SW480 (cell line): Measurements from ENCODE around the gene PEMT.

ENCODE experiments used
- DNase-seq: peaks from one replicate; pipeline ENCODE4 v3.0.0-alpha.2; 2016; ENCODE audit warnings: low spot score

Gene PEMT

GRCh38 chr17:17535957-17536356 is 55.6 kb downstream of the PEMT start:
- DNase-seq = no peak

DNA sequence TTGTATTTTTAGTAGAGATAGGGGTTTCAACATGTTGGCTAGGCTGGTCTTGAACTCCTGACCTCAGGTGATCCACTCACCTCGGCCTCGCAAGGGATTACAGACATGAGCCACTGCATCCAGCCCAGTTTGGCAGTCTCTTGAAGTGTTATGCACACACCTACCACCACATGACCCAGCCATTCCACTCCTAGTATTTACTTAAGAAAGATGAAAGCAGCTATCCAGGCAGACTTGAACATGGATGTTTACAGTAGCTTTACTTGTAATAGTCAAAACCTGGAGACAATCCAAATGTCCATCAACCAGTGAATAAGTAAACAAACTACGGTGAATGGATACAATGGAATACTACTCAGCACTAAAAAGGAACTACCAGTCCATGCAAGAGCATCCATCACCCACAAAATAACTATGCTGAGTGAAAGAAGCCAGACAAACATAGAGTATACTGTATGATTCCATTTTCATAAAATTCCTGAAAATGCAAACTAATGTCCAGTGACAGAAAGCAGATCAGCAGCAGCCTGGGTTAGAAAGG is 57.5 kb downstream of the PEMT start:
- DNase-seq = no peak

DNA sequence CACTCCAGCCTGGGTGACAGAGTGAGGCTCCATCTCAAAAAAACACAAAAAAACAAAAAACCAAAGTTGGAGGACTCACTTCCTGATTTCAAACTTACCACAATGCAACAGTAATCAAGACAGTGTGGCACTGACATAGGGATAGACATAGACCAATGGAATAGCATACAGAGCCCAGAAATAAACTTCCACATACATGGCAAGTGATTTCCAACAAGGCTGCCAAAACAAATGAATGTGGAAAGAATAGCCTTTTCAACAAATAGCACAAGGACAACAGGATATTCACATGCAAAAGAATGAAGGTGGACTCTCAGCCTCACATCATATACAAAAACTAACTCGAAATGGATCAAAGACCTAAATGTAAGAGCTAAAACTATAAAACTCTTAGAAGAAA is 58.5 kb downstream of the PEMT start:
- no peak for DNase-seq

GRCh38 chr17:17531156-17531555 is 60.4 kb downstream of the PEMT start:
- no peak for DNase-seq

GRCh38 chr17:17528696-17529652 is 62.5 kb downstream of the PEMT start:
- no peak for DNase-seq

DNA sequence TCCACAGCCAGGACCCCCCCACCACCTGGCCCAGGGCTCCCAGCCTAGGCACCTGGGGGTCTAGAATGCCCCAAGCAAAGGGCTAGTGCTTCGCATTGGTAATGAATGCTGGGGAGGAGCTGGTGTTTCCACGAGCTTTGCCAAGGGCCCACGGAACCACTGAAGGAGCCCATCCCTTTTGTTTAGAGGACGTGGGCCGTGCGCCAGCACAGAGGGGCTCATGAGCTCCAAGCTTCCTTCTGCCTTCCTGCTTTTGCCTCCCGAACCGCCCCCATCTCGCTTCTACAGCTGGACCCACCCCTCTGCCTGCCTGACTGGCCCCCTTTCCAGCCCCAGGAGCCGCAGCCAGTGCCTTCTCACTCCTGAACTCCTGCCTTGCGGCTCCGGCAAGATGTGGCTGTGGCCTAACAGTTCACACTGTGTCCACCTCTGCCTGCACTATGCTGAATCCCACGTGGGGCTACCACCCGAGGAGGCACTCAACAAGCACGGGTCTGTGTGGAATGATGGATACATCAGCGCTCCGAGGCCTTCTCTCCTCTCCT is 63.5 kb downstream of the PEMT start:
- DNase-seq = no peak

- DNase-seq = no peak
Observed at GRCh38 chr17:17527534-17527933, 64.0 kb downstream of the PEMT start.

DNA sequence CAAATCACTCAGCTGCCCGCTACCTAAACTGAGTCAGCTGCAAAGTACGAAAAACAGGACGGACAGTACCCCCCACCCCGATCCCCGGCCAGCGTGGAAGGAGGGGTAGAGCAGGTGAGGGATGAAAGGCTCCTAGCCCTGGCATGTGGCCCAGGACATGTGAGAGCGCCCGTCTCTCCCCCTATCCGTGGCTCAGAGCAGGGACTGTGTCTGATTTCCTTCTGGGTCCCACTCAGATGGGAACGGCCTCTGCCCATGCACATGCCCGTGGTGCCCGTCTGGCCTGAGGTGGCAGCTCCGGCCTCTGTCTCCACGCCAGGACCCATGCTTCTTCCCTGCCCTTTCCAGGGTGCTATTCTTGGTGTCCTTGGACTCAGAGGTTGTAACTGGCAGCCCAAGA is 65.1 kb downstream of the PEMT start:
- no peak for DNase-seq

DNA sequence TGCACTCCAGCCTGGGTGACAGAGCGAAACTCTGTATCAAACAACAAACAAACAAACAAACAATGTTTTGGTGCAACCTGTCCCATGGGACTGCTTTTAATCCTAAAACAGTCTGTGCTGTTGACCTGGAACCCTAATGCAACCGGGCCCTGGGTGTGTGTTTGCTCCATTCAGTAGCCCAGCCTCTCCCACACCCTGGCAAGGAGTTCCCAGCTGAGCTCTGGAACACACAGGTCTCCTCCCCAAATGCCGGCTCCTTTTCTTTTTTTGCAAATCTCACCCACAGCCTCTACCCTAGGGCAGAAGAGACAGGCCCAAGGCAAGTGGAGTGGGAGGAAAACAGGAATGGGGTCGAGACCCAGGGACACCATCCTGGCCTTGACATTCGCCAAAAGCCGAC is 65.6 kb downstream of the PEMT start:
- DNase-seq = no peak

- DNase-seq = no peak
Observed at GRCh38 chr17:17525311-17525710, 66.2 kb downstream of the PEMT start.

GRCh38 chr17:17523731-17524490 is 67.6 kb downstream of the PEMT start:
- no peak for DNase-seq

DNA sequence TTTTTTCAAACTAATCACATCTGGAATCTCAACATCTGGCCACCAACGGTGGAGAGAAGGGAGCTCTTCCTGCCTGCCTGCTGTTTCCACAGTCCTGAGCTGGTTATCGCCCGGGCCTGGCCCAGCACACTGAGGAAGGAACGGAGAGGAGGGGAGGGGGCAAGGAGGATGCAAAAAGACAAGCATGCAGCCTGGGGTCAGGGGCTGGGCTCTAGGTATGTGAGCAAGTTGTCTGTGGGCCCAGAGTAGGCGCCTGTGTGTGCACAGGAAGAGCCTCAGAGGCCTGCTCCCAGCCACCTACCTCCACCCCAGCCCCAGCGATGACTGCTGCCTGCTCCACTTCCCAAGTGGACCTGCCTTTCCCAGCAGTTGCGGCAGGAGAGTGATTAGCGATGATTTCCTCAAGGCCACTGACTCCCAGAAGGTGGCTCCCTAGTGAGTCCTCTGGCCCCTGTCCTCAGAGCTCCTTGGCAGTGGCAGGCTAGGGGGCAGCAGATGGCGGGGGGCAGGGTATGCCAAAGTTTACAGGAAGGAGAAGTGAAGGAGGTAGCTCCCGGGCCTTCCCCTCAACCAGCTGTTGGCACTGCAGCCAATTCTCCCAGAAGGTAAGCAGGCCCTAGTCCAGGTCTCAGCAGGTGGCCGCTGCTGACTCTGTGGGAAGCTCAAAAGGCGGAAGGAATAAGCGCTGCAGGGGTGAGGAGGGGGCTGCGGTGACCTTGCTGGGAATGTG is 68.3 kb downstream of the PEMT start:
- no peak for DNase-seq

GRCh38 chr17:17520599-17521232 is 70.8 kb downstream of the PEMT start:
- no peak for DNase-seq

DNA sequence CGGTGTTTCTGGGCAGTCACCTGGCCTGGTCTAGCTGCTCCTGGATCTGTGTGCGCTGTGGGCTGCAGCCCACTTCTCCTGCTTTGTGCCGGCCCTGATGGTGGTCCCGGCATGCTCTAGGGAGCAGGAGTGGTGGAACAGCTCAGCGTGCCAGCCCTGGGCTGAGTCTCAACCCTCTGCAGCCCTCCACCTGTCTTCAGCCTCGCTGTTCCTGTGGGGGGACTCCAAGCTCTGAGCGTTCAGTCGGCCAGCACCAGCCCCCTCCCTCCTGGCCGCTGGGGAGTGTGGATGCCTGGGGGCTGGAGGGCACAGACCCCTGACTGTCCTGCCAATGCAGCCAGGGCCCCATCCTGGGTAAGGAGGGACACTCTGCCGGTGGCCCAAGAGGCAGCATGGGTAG is 71.6 kb downstream of the PEMT start:
- no peak for DNase-seq

- DNase-seq = no peak
Observed at GRCh38 chr17:17518951-17519350, 72.6 kb downstream of the PEMT start.

- DNase-seq = no peak
Observed at GRCh38 chr17:17518014-17518413, 73.5 kb downstream of the PEMT start.

DNA sequence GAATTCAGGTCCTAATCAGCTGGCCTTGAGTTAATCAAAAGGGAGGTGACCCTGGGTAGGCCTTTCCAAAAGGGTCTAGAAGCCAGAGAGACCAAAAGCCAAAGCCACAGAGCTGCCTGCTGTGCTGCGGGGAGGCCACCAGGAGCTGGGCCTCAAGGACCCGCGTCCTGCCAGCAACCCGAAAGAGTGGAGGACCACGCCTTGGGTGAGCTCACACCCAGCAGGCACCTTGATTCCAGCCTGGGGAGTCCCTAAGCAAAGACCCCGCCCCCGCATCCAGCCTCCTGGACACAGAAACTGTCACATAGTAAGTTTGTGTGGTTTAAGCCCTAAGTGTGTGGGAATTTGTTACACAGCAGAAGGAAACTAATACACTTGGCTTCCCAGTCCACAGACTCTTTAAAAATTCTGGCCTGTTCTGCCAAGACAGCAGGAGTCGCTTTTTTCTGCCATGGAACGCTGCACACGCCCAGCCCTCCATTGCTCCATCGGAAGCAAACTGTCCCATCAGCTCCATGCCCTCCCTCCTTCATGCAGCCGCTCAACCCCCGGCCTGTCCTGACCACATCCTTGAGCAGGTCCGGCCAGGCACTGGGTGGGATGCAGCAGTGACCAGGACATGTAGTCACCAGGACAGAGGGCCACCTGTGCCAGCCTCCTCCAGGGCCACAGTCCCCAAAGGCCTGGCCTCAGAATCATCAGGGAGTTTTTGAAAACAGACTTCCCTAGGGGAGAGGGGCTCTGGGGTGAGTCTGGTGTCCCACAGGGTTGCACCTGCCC is 74.4 kb downstream of the PEMT start:
- DNase-seq = no peak

DNA sequence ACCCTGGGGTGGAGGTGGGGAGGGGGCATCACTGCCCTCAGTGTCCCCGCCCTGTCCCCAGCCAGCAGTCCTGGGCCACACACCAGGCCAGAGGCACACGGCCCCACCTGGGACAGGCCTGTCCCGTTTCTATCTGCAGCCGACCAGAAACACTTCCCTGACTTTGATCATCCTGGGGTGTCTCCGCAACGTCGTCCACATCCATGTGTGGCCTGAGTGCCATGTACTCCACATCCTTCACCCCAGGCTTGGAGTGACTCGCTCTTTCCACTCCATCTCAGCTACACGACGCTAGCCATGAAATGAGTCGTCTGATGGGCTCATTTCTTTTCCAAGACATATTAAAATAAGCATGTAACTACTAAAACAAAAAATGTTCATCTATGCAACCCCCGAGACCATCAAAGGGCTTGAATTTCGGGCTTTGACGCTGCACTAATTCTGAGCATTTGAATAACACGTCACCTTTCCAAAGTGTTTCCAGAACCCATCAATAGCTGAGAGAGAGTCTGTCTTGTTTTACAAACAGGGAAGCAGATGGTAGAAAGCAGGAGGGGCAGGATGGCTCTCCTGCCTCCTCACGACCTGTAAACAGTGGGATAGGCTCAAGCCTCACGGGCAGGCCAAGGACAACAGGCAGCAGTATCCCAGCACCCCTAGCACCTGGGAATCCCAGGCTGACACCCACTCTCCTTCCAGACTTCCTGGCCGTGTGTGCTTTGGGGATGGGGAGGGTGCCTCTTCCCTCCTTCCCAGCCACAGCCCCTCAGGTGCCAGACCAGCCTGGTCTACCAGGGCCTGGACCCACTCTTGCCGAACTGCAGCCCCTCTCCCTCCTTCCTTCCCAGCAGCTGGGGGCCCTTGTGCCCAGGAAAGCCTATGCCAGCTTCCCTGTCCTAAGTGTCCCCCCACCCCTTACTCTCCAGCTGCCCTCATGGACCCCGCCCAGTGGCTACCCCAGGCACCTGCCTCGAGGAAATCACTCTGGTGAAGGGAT is 75.3 kb downstream of the PEMT start:
- no peak for DNase-seq
